ENCODE results near the gene ELP2. TPM values are rescaled to one million over a fixed set of nuclear protein-coding genes. Genes with fewer than 3 reads are reported as not detected.

The ELP2 gene
- total and polyA plus RNA-seq, 12 donors = 33.7 to 69.2 (median 57.9) TPM

GRCh38 chr18:36211612-36212065 is 81.9 kb downstream of the ELP2 start:
- TF ChIP-seq CTCF (IDR thresholded peaks at IDR 0.05) = no peak
- Histone ChIP-seq H3K4me1 (peaks cover 0 to 13% (median 0%) of the 10 kb centered on the region in 9 donors), H3K4me3 (no peak overlapping the region), H3K27me3 (no peaks in the 10 kb centered on the region), H3K27ac (no peak overlapping the region), H3K9me3 (peaks cover 0 to 13% (median 0%) of the 10 kb centered on the region in 11 donors), H3K36me3 (no peaks in the 10 kb centered on the region)
- ATAC-seq (no peak), DNase-seq (no peak)
- WGBS, 2 donors = 86 to 88% methylated on average over 6 of the region's 6 CpGs
- intact Hi-C loops (cut with DNase I) = no loop called here

GRCh38 chr18:36212301-36213171 is 82.8 kb downstream of the ELP2 start:
- WGBS, 2 donors = 61 to 63% methylated on average over 13 of the region's 13 CpGs
- peak in 2 of 9 donors; percentile 16 to 28 for TF ChIP-seq CTCF (IDR thresholded peaks at IDR 0.05)
- intact Hi-C loops (cut with DNase I) = no loop called here

GRCh38 chr18:36214811-36215210 is 85.1 kb downstream of the ELP2 start:
- intact Hi-C loops (cut with DNase I) = no loop called here
- no peak overlapping the region for H3K4me3 ChIP-seq
- H3K9me3 ChIP-seq = no peaks in the 10 kb centered on the region
- ATAC-seq (no peak), DNase-seq (no peak)
- no peaks in the 10 kb centered on the region for H3K27me3 ChIP-seq
- H3K4me1 ChIP-seq = peaks cover 0 to 13% (median 0%) of the 10 kb centered on the region in 9 donors
- H3K27ac ChIP-seq = no peak overlapping the region
- 92 to 95% methylated on average over 8 of the region's 8 CpGs for WGBS, 2 donors
- no peak for TF ChIP-seq CTCF (IDR thresholded peaks at IDR 0.05)
- H3K36me3 ChIP-seq = no peaks in the 10 kb centered on the region

More at GRCh38 chr18:36212301-36213171, 82.8 kb downstream of the ELP2 start:
- peak overlapping the region in 2 of 10 donors; percentile 2 to 43 for H3K27ac ChIP-seq
- H3K27me3 ChIP-seq = no peaks in the 10 kb centered on the region
- DNase-seq (no peak), ATAC-seq (peak in 4 of 8 donors; percentile 33 to 57 (median 46))
- H3K9me3 ChIP-seq = peaks cover 0 to 12% (median 0%) of the 10 kb centered on the region in 11 donors
- H3K4me3 ChIP-seq = peak overlapping the region in 2 of 10 donors; percentile 9 to 10
- peaks cover 0 to 13% (median 0%) of the 10 kb centered on the region in 9 donors for H3K4me1 ChIP-seq
- no peaks in the 10 kb centered on the region for H3K36me3 ChIP-seq

- WGBS, 2 donors = 75 to 78% methylated on average over 9 of the region's 9 CpGs
- Histone ChIP-seq H3K4me3 (no peak overlapping the region), H3K4me1 (peaks cover 0 to 13% (median 0%) of the 10 kb centered on the region in 9 donors), H3K36me3 (no peaks in the 10 kb centered on the region), H3K27ac (no peak overlapping the region), H3K27me3 (no peaks in the 10 kb centered on the region), H3K9me3 (no peaks in the 10 kb centered on the region)
- intact Hi-C loops (cut with DNase I) = no loop called here
- DNase-seq (no peak), ATAC-seq (no peak)
- no peak for TF ChIP-seq CTCF (IDR thresholded peaks at IDR 0.05)
Measured at GRCh38 chr18:36215577-36215976, 85.9 kb downstream of the ELP2 start.

All from heart right ventricle (tissue), 16 donors.